ENCODE data around the gene NUDT16L1. TPM values are rescaled to one million over a fixed set of nuclear protein-coding genes. Genes with fewer than 3 reads are reported as not detected.
"Not testable (repeated sequence)": the region's sequence is repeated elsewhere in the genome, so short reads cannot be mapped to it uniquely, and the experiment has no call there.

The NUDT16L1 gene
- total RNA-seq, 3 donors from 2014 or later: 22.4 to 38.0 (median 32.3) TPM

DNA sequence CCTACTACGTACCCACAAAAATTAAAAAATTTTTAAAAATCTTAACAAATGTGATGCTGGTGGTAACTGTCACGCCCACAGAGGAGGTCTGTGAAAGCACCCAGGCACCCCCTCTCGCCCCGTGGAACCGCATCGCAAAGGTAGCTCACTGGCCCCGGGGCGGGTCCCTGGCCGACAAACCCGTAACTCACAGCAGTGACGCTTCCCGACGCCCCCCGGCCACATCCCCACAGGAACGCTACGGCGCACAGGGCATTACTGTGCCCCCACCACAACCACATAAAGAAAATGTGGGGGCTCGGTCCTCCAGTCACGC is 40.3 kb downstream of the NUDT16L1 start:
- Histone ChIP-seq H3K4me1 (no peaks in the 10 kb centered on the region), H3K4me3 (peak overlapping the region; percentile 91 to 99 (median 98)), H3K36me3 (no peaks in the 10 kb centered on the region), H3K27me3 (no peaks in the 10 kb centered on the region), H3K9me3 (no peaks in the 10 kb centered on the region), H3K27ac (peak overlapping the region; percentile 85 to 90)
- intact Hi-C loops (cut with DNase I; ENCODE audit: low total_unique reads): no loop called here
- DNase-seq (ENCODE audit: low spot score in 2 of 2): no peak
- TF ChIP-seq, protein P1, sequence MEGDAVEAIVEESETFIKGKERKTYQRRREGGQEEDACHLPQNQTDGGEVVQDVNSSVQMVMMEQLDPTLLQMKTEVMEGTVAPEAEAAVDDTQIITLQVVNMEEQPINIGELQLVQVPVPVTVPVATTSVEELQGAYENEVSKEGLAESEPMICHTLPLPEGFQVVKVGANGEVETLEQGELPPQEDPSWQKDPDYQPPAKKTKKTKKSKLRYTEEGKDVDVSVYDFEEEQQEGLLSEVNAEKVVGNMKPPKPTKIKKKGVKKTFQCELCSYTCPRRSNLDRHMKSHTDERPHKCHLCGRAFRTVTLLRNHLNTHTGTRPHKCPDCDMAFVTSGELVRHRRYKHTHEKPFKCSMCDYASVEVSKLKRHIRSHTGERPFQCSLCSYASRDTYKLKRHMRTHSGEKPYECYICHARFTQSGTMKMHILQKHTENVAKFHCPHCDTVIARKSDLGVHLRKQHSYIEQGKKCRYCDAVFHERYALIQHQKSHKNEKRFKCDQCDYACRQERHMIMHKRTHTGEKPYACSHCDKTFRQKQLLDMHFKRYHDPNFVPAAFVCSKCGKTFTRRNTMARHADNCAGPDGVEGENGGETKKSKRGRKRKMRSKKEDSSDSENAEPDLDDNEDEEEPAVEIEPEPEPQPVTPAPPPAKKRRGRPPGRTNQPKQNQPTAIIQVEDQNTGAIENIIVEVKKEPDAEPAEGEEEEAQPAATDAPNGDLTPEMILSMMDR (IDR thresholded peaks at IDR 0.05): no peak
- TF ChIP-seq POLR2A (IDR thresholded peaks at IDR 0.05) (no peak), POLR2AphosphoS5 (IDR thresholded peaks at IDR 0.05) (no peak)

DNA sequence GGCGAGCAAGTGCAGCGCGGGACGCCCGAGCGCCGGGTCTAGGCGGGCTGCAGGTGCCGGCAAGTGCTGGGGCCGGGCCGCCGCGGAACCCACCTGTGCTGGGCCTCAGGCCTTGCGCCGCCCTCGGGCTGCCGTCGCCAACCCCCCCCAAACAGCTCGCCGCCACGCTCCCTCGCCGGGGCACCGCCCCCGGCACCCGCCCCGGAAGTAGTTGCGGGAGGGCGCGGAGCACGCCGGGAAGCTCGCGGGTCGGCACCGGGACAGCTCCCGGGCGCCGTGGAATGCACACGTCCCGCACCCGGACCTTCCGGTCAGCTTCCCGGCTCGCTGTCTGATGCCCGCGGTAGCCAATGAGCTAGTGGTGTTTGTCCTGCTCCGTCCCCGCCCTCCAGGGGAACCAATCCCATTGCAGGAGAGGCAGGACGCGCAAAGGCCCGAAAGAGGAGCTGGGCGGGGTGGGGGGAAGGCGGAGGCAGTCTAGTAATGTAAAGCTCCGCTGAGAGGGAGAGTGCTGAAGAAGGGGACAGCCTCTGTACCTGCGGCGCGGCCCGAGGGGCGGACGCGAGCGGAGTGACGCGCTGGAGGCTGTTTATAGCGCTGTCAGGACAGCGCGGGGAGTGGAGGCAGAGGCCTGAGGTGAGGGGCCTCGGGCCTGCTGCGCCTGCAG is 40.8 kb downstream of the NUDT16L1 start, which contains the start of the genes ANKS3 and DNAAF8:
TSS of gene ANKS3 (minus strand) at position 209 of the 667 bp plus-strand sequence. CDS start 4,122 bp downstream, outside the sequence.
TSS of gene DNAAF8 (plus strand) at position 475 of the 667 bp plus-strand sequence. CDS start 1,978 bp downstream, outside the sequence.
- Histone ChIP-seq H3K27me3 (no peaks in the 10 kb centered on the region), H3K9me3 (no peaks in the 10 kb centered on the region), H3K4me3 (peak within 1 kb of the TSS; percentile 91 to 99 (median 98)), H3K36me3 (no peaks in the 10 kb centered on the region), H3K4me1 (no peaks in the 10 kb centered on the region), H3K27ac (peak within 1 kb of the TSS; percentile 85 to 90)
- intact Hi-C loops (cut with DNase I; ENCODE audit: low total_unique reads): no loop called here
- TF ChIP-seq POLR2A (IDR thresholded peaks at IDR 0.05) (no peak), POLR2AphosphoS5 (IDR thresholded peaks at IDR 0.05) (peak in 2 of 3 donors; percentile 51 to 60)
- DNase-seq (ENCODE audit: low spot score in 2 of 2): peak; percentile 93 to 96

DNA sequence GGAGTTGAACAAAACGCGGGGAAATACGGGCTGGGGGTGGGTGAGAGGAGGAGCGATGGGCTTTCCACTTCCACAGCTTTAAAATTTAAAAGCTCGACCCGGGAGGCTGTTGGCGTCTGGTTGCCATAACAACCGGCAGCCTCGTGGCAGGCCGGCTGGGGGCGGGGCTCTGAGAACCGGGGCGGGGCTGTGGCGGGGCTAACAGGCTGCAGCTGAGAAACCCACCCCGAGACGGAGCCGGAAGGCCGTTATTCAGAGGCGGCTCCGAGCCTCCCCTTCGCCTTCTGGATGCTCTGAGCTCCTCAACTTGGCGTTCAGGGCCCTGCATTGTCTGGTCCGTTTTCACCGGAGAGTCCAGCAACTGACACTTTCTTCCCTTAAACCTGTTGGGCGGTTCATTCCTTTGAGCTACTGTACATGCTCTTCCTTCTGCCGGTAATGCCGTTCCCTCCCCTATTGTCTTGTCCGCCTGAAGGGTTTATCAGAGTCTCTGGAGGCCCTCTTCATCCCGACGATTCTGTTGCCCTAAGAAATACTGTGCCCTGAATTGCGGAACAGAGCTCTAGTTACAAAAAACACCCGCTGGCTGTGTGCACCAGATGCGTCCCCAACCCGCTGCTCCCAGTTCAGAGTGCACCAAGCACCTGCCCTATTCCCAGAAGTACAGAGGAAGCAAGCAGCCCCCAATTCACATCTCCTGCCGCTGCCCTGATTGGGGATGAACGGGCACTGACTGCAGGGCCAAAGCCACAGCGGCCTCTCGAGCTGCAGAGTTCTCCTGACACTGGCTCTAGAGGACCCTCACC is 41.6 kb downstream of the NUDT16L1 start:
- H3K36me3 ChIP-seq: no peaks in the 10 kb centered on the region
- peak; percentile 81 to 85 for DNase-seq (ENCODE audit: low spot score in 2 of 2)
- no peaks in the 10 kb centered on the region for H3K4me1 ChIP-seq
- H3K9me3 ChIP-seq: no peaks in the 10 kb centered on the region
- intact Hi-C loops (cut with DNase I; ENCODE audit: low total_unique reads): no loop called here
- peak overlapping the region; percentile 85 to 90 for H3K27ac ChIP-seq
- H3K27me3 ChIP-seq: no peaks in the 10 kb centered on the region
- TF ChIP-seq POLR2AphosphoS5 (IDR thresholded peaks at IDR 0.05) (no peak), POLR2A (IDR thresholded peaks at IDR 0.05) (no peak)
- TF ChIP-seq, protein P1 (IDR thresholded peaks at IDR 0.05): no peak
- H3K4me3 ChIP-seq: peak overlapping the region; percentile 91 to 99 (median 98)

DNA sequence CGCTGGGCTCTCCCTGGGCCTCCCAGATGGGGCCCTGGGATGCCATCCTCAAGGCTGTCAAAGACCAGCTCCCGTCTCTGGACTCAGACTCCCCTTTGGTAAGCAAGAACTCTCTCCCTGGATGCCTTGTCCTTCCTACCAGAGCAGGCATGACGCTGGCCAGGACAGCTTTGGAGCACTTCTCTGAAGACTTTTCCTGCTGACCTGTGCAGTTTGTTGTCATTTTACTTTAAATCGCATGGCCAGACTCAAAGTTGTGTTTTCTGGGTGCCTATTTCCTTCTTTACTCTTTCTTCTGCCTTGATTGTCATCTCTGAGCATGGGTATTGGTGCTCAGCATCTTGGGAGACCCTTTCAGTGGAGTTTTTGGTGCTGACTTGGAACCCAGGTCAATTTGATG is 43.2 kb downstream of the NUDT16L1 start:
- no peaks in the 10 kb centered on the region for H3K36me3 ChIP-seq
- H3K27me3 ChIP-seq: no peaks in the 10 kb centered on the region
- no peak for DNase-seq (ENCODE audit: low spot score in 2 of 2)
- no peak overlapping the region for H3K27ac ChIP-seq
- no peaks in the 10 kb centered on the region for H3K9me3 ChIP-seq
- TF ChIP-seq POLR2AphosphoS5 (IDR thresholded peaks at IDR 0.05) (no peak), POLR2A (IDR thresholded peaks at IDR 0.05) (no peak)
- TF ChIP-seq, protein P1 (IDR thresholded peaks at IDR 0.05): no peak
- intact Hi-C loops (cut with DNase I; ENCODE audit: low total_unique reads): no loop called here
- no peaks in the 10 kb centered on the region for H3K4me1 ChIP-seq
- no peak overlapping the region for H3K4me3 ChIP-seq

DNA sequence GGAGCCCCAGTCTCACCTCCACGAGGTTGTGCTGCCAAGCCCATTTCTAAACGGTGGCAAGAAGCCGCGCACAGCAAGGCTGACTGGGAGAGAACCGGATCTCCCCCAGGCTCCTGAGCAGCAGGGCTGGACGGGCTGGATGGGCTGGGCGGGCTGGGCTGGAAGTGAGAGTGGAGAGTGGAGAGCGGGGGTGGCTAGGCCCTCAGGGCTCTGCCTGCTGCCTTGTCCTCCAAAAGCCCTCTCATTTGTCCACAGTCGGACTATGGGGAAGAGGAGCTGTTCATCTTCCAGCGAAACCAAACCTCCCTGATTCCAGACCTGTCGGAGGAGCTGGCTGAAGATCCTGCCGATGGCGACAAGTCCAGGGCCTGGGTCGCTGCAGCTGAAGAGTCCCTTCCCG is 44.2 kb downstream of the NUDT16L1 start:
- intact Hi-C loops (cut with DNase I; ENCODE audit: low total_unique reads): no loop called here
- DNase-seq (ENCODE audit: low spot score in 2 of 2): no peak
- H3K27ac ChIP-seq: no peak overlapping the region
- TF ChIP-seq, protein P1 (IDR thresholded peaks at IDR 0.05): no peak
- TF ChIP-seq POLR2AphosphoS5 (IDR thresholded peaks at IDR 0.05) (no peak), POLR2A (IDR thresholded peaks at IDR 0.05) (no peak)
- no peaks in the 10 kb centered on the region for H3K4me1 ChIP-seq
- H3K27me3 ChIP-seq: no peaks in the 10 kb centered on the region
- H3K9me3 ChIP-seq: no peaks in the 10 kb centered on the region
- peak overlapping the region in 1 of 3 donors; percentile 15 for H3K4me3 ChIP-seq
- H3K36me3 ChIP-seq: no peaks in the 10 kb centered on the region

DNA sequence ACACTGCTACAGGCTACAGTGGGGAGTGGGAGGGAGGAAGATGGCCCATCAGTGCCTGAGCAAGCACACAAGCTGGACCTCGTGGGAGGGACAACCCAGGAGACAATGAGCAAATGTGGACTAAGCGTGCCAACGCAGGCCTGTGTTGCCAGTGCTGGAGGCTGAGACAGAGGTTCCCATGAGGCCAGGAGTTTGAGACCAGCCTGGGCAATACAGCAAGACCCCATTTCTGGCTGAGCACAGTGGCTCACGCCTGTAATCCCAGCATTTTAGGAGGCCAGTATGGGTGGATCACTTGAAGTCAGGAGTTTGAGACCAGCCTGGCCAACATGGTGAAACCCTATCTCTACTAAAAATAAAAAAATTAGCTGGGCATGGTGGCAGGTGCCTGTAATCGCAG is 45.0 kb downstream of the NUDT16L1 start:
- H3K4me1 ChIP-seq; intact Hi-C loops (cut with DNase I; ENCODE audit: low total_unique reads); H3K36me3 ChIP-seq; H3K9me3 ChIP-seq; H3K27me3 ChIP-seq; H3K27ac ChIP-seq; DNase-seq (ENCODE audit: low spot score in 2 of 2); H3K4me3 ChIP-seq: not testable (repeated sequence)

Measured in breast epithelium (tissue), 4 donors.